NCI-H1694 treated with DMSO at 0.1 percent for 48 hours (cell line): ENCODE results near the gene ODC1.

ENCODE experiments used
- DNase-seq: peaks from one replicate; lab custom pipeline; 2025; lab: John Stamatoyannopoulos, UW

The ODC1 gene

DNA sequence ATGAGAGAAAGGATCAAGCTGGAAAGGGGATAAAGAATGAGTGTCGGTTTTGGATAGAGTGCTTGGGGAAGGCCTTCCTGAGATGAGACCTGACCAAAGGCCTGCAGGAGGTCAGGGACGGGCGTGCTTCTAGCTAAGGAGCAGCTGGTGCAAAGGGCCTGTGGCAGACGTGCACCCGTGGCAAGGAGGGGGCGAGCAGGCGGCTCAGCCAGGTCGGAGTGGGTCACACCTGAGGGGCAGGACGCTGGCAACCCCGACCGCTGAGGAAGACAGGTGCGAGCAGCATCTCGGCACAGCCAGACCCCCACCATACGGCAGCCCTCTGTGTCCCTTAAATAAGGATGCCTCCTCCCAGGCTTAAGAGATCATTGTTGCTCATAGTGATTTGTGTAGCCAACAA is 48.1 kb downstream of the ODC1 start:
- DNase-seq: no peak

DNA sequence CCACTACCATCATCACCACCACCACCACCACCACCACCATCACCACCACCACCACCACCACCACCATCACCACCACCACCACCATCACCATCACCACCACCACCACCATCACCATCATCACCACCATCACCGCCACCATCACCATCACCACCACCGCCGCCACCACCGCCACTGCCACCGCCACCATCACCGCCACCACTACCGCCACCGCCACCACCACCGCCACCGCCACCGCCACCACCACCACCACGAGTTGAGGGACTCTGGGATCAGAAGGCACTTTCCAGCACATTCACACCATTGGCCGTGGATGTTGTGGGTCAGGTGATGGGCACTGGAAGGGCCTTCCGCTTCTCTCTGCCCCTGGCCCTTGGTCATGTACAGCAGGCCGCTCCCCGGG is 48.8 kb downstream of the ODC1 start:
- no peak for DNase-seq

DNA sequence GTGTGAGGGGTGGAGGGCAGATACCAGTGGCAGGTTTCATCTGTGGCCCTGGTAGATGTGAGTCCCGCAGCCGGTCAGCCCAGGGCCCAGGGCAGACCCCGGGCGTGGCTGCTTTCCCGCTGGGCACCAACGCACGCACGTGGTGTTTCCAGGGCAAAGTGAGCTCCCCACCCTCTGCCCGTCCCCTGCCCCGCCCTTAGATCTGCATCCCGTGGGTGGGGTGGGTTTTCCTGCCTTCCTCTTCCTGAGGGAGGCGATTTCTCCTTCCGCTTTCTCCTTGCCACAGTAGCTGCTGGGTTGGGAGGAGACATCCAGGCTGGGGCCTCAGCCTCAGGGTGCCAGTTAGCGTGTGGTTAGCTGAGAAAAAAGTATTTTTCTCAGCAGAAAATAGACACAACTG is 49.6 kb downstream of the ODC1 start:
- no peak for DNase-seq

DNA sequence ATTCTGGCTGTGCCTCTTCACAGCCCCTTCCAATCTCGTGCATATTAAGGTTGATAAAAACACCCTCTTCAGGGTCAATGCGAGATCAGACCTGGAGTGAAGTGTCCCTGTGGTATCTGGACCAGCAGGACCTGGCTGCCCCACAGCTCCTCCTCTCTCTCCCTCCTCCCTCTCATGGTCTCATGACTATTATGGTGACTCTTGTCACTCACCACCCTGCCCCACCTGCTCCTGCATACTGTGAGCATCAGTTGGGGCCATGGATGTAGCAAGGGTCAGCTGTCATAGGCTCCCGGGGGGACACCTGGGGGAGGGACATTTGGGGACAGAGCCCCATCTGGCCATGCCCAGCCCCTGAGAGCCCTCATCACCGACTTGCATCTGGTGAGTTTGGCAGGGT is 50.2 kb downstream of the ODC1 start:
- DNase-seq: no peak

DNA sequence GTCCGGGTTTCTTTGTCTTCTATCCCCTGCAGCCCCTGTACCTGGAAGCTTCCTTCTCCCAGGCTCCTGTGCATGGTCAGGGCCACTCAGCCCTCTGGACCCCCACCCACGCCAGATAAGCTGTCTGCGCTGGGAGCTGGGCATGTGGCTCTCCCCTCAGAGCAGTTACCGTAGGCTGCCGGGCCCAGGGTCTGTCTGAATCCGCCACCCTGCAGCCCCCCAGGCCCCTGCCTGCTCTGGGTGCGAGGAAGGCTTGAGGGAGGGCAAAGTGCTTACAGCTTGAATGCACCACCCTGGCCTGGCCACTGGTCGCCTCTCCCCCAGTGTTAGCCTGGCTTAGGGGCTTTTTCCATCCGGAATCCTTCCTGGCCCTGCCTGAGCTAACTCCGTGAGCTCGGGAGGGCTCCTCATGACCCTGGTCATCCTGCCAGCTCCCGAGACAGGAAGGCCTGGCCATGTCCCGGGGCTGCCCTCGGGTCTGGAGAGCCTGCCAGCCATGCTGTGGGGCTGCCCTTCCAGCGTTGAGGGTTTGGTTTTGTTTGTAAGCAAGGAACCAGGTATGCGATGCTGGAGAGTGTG is 50.7 kb downstream of the ODC1 start:
- DNase-seq: no peak

DNA sequence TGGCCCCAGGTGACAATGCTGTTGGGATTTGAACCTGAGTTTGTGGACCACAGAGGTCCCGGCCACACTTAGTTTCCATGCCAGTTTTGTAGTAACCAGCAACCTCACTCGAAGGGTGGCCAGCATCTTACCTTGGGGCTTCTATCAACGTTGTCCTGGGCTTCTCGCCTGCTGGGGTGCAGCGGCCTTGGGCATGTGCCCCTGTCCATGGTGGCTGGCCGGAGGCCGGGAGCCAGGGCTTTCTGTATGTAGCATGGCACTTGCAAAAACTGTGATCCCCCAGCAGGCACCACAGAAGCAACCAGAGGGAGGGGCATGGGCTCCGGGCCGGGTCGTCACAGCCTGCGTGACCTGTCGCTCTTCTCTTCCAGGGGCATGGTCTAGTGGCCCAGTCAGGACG is 51.7 kb downstream of the ODC1 start:
- no peak for DNase-seq

- no peak for DNase-seq
These were observed 52.2 kb downstream of the ODC1 start for GRCh38 chr2:10395893-10396292.

DNA sequence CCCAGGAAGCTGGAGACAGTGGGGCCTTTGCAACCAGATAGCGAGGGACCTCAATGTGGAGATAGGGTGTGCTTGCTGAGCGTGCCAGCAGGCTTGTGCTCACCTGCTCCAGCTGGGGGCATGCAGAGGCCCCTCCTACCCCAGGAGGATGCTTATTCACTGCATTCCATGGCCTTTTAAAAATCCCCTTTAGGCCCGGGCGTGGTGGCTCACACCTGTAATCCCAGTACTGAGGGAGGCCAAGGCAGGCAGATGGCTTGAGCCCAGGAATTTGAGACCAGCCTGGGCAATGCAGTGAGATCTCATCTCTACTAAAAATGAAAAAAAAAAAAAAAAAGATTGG is 54.5 kb downstream of the ODC1 start:
- no peak for DNase-seq

DNA sequence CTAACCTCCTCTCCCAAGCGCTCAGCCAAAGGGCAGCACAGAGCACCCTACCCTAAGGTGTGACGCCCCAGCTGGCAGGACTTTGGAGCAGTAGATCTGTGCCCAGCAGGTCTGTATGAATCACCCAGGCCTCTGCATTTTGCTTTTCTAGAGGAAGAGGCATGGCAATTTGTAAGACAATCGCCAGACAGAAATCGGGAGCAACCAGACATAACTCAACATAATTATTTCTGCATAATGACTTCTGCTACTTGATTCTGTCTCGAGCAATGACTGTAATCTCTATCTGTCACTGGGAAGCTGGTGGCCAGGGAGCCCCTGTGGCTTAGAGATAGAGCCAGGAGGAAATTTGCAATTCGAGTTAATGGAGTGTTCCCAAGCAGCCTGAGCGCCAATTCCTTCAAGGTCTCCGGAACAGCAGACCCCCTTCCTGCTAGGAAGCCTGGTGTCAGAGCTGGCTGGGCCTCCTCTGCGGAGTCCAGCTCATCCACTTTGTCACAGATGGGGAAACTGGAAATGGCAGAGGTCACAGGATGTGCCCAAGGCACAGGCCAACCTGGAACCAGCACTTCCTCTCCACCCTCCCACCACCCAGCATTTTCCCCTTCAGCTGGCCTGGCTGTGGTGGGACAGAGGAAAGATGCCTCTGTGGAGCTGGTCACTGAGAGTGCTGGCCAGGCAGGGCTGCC is 55.0 kb downstream of the ODC1 start:
- no peak for DNase-seq

DNA sequence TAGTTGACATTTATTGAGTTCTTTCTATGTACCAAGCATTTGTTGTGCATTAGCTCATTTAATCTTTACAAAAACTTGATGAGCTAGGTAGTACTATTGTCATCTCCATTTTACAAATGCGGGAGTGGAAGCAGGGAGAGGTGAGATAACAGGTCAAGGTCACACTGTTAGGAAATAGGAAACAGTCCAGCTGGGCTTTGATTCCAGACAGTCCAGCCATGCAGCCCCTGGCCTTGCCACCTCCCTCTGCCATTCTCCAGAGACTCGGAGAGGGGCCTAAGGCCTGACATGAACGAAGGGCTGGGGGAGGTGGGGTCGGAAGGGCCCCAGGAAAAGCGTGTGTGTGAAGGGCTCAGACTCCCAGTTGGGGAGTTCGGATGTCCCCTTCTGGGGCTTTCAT is 55.6 kb downstream of the ODC1 start:
- no peak for DNase-seq

GRCh38 chr2:10392100-10392499 is 56.0 kb downstream of the ODC1 start:
- DNase-seq: no peak

GRCh38 chr2:10390369-10390801 is 57.7 kb downstream of the ODC1 start:
- no peak for DNase-seq
